GM18526 (cell line): Measurements from ENCODE around the gene IRGM.

ENCODE experiments used
- POLR2A ChIP-seq: IDR thresholded peaks from 3 replicates; pipeline ENCODE4 v1.6.1; 2011; ENCODE audit not compliant: insufficient read length; ENCODE audit errors: extremely low read depth

The IRGM gene

GRCh38 chr5:150862070-150862469 is 15.7 kb downstream of the IRGM start:
- TF ChIP-seq POLR2A = no peak

GRCh38 chr5:150879358-150879757 is 33.0 kb downstream of the IRGM start:
- TF ChIP-seq POLR2A = no peak

- TF ChIP-seq POLR2A = no peak
Observed at GRCh38 chr5:150895431-150896428, 49.4 kb downstream of the IRGM start.
